Epidermal melanocyte (primary cell): ENCODE data around the gene RNF208.
"Not testable (repeated sequence)": the region's sequence is repeated elsewhere in the genome, so short reads cannot be mapped to it uniquely, and the experiment has no call there.

Experiments
- DNase-seq: peaks from one replicate; pipeline ENCODE4 v3.0.0; 2011; ENCODE audit warnings: low spot score; ENCODE audit not compliant: insufficient read length

RNF208 gene

GRCh38 chr9:137240318-137240840 is 18.3 kb upstream of the RNF208 start:
- DNase-seq: peak; percentile 83

GRCh38 chr9:137239541-137240200 is 17.6 kb upstream of the RNF208 start:
- DNase-seq: not testable (repeated sequence)

GRCh38 chr9:137237759-137238726 is 16.0 kb upstream of the RNF208 start:
- no peak for DNase-seq

- DNase-seq: no peak
Measured at GRCh38 chr9:137236936-137237421, 14.9 kb upstream of the RNF208 start.

GRCh38 chr9:137236238-137236935 is 14.3 kb upstream of the RNF208 start:
- peak; percentile 96 for DNase-seq

GRCh38 chr9:137235424-137236237 is 13.6 kb upstream of the RNF208 start:
- no peak for DNase-seq

GRCh38 chr9:137234758-137235423 is 12.9 kb upstream of the RNF208 start:
- no peak for DNase-seq

GRCh38 chr9:137234055-137234697 is 12.1 kb upstream of the RNF208 start:
- DNase-seq: no peak

GRCh38 chr9:137233143-137233980 is 11.3 kb upstream of the RNF208 start:
- no peak for DNase-seq

GRCh38 chr9:137232510-137232909 is 10.5 kb upstream of the RNF208 start:
- DNase-seq: no peak

GRCh38 chr9:137232101-137232500 is 10.1 kb upstream of the RNF208 start:
- no peak for DNase-seq

- DNase-seq: no peak
Measured at GRCh38 chr9:137231372-137232039, 9.5 kb upstream of the RNF208 start.

GRCh38 chr9:137230705-137231371 is 8.8 kb upstream of the RNF208 start, which contains the start of gene SLC34A3:
Gene SLC34A3, plus strand, starts transcription at chr9:137230901. Its CDS starts 802 bp downstream, at chr9:137231703.
- no peak for DNase-seq

- no peak for DNase-seq
Measured at GRCh38 chr9:137229903-137230704, 8.1 kb upstream of the RNF208 start.

- DNase-seq: no peak
Measured at GRCh38 chr9:137228968-137229896, 7.2 kb upstream of the RNF208 start.
